Kidney (tissue), 14 donors: ENCODE data around the gene ETV7. TPM values are rescaled to one million over a fixed set of nuclear protein-coding genes. Genes with fewer than 3 reads are reported as not detected.
"Not testable (repeated sequence)": the region's sequence is repeated elsewhere in the genome, so short reads cannot be mapped to it uniquely, and the experiment has no call there.

Experiments used
- DNase-seq, 5 donors: peaks; one replicate each; pipeline ENCODE4 v3.0.0-alpha.2; 2013 to 2020
- FAIRE-seq: peaks from 2 replicates; lab custom pipeline; 2012; peaks lifted over from hg19 to GRCh38; lab: Jason Lieb, UNC
- H3K27ac ChIP-seq, 2 donors: one replicate each; pipeline ENCODE4 v1.7.0; 2013; ENCODE audit warnings: low read depth in 2 of 2, low read length in 2 of 2, inconsistent platforms in 1 of 2
- H3K27me3 ChIP-seq: one replicate; pipeline ENCODE4 v1.7.1; 2013; ENCODE audit warnings: low read length, inconsistent platforms; ENCODE audit not compliant: control insufficient read depth, insufficient read depth
- H3K36me3 ChIP-seq, 3 donors: one replicate each; pipeline versions ENCODE4 v1.7.0 to v1.7.1; 2013; ENCODE audit warnings: low read length in 3 of 3, control low read depth in 1 of 3, inconsistent platforms in 1 of 3; ENCODE audit not compliant: insufficient read depth in 3 of 3, control insufficient read depth in 2 of 3
- H3K4me1 ChIP-seq, 3 donors: one replicate each; pipeline versions ENCODE4 v1.7.0 to v1.7.1; 2013; ENCODE audit warnings: low read length in 3 of 3, inconsistent platforms in 1 of 3, low read depth in 1 of 3; ENCODE audit not compliant: control insufficient read depth in 2 of 3, insufficient read depth in 2 of 3
- H3K4me3 ChIP-seq, 3 donors: one replicate each; pipeline versions ENCODE4 v1.7.0 to v1.8.1; 2013; ENCODE audit warnings: low read length in 3 of 3, control low read depth in 1 of 3, inconsistent platforms in 1 of 3
- H3K9ac ChIP-seq, 3 donors: one replicate each; pipeline versions ENCODE4 v1.7.0 to v1.7.1; 2013; ENCODE audit warnings: low read length in 3 of 3, control low read depth in 1 of 3, inconsistent platforms in 1 of 3
- H3K9me3 ChIP-seq, 3 donors: one replicate each; pipeline versions ENCODE4 v1.7.0 to v1.7.1; 2013; ENCODE audit warnings: low read length in 3 of 3, control low read depth in 1 of 3, inconsistent platforms in 1 of 3; ENCODE audit not compliant: control insufficient read depth in 2 of 3, insufficient read depth in 1 of 3
- intact Hi-C: fragments of 100-400 bp; cut with DNase I; formaldehyde crosslinking; loops from one replicate; pipeline ENCODE4 v1.11.1; 2022
- polyA plus RNA-seq: library from polyadenylated mRNA; stranded (reverse); fragments of 350-450 nt; fragmentation: Illumina TruSeq; extraction: RNeasy Lipid Tissue Mini Kit (QIAGEN cat#74804); gene quantifications from one replicate; pipeline ENCODE4 v1.2.3, GENCODE V29; 2014; ENCODE audit warnings: low read depth, low replicate concordance; ENCODE audit not compliant: insufficient read depth
- total RNA-seq: library from RNA; stranded (reverse); fragmentation: NEBNext Ultra II Directional; extraction: Animal tissue kit (Norgen Biotek cat#: 25700); gene quantifications from one replicate; pipeline ENCODE4 v1.2.1, GENCODE V29; 2021
- TF ChIP-seq, protein P1 (sequence below): IDR thresholded peaks from 3 replicates; pipeline ENCODE4 v1.5.1; 2012; ENCODE audit warnings: mild to moderate bottlenecking, moderate library complexity, borderline replicate concordance; ENCODE audit not compliant: insufficient read depth; ENCODE audit errors: extremely low read depth
- donor health status: control.
- donor health status: control.
- donor health status: control.
- donor health status: control.
- donor health status: control.
- donor health status: DM: yes; HTN: yes; CAD: no.
- donor health status: Normal renal cell carcinoma (clear cell type).

Gene ETV7
- total and polyA plus RNA-seq, 2 donors from 2014 or later, result 0.99 to 4.6 TPM

DNA sequence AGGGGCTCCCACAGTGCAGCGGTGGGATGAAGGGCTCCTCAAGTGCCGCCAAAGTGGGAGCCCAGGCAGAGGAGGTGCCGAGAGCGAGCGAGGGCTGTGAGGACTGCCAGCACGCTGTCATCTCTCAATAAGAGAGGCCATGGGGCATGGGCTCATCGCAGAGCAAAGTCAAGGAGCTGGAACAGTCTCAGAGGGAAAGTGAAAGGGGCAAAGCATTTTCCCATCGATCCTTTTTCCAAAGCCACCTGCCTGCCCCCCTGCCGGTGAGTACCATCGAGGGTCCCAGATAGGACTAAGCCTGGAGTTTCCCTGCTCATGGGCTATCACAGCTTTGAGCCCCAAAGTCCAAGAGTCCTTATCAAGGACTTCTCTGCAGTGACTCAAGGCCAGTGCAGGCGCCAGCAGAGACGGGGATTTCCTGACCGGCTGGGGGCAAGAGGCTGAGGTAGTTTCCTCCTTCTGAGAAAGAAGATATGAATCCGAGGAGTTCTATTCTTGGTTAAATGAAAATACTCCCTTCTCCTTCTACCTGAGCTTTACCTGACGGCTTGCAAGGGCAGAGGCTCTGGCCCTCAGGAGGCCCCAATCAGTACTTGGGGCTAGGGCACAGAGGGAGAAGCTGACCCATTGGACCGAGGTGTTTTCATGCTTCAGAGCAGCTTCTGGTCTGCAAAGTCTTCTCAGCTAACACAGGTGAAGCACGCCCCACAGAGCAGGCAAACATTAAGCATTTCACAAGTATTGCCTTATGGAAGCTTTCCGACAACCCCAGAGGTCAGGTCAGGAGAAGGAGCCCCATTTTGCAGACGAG, 22.6 kb downstream of the ETV7 start:
- peak in 1 of 5 donors; percentile 51 for DNase-seq

DNA sequence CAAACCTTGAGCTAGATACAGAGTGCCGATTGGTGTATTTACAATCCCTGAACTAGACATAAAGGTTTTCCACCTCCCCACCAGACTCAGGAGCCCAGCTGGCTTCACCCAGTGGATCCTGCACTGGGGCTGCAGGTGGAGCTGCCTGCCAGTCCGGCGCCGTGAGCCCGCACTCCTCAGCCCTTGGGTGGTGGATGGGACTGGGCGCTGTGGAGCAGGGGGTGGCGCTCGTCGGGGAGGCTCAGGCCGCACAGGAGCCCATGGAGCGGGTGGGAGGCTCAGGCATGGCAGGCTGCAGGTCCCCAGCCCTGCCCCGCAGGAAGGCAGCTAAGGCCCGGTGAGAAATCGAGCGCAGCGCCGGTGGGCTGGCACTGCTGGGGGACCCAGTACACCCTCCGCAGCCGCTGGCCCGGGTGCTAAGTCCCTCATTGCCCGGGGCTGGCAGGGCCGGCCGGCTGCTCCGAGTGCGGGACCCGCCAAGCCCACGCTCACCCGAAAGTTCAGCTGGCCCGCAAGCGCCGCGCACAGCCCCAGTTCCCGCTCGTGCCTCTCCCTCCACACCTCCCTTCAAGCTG, 23.3 kb downstream of the ETV7 start:
- H3K36me3 ChIP-seq, H3K4me1 ChIP-seq, H3K27me3 ChIP-seq, H3K9ac ChIP-seq, FAIRE-seq, H3K27ac ChIP-seq, H3K9me3 ChIP-seq, intact Hi-C loops, H3K4me3 ChIP-seq: not testable (repeated sequence)
- peak in 1 of 5 donors; percentile 62 for DNase-seq

More for the DNA sequence above, 22.6 kb downstream of the ETV7 start:
- no peak for FAIRE-seq
- H3K27ac ChIP-seq, result no peak overlapping the region
- H3K27me3 ChIP-seq, result no peaks in the 10 kb centered on the region
- H3K36me3 ChIP-seq, result no peaks in the 10 kb centered on the region
- TF ChIP-seq, protein P1, sequence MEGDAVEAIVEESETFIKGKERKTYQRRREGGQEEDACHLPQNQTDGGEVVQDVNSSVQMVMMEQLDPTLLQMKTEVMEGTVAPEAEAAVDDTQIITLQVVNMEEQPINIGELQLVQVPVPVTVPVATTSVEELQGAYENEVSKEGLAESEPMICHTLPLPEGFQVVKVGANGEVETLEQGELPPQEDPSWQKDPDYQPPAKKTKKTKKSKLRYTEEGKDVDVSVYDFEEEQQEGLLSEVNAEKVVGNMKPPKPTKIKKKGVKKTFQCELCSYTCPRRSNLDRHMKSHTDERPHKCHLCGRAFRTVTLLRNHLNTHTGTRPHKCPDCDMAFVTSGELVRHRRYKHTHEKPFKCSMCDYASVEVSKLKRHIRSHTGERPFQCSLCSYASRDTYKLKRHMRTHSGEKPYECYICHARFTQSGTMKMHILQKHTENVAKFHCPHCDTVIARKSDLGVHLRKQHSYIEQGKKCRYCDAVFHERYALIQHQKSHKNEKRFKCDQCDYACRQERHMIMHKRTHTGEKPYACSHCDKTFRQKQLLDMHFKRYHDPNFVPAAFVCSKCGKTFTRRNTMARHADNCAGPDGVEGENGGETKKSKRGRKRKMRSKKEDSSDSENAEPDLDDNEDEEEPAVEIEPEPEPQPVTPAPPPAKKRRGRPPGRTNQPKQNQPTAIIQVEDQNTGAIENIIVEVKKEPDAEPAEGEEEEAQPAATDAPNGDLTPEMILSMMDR, result no peak
- intact Hi-C loops, result no loop called here
- no peaks in the 10 kb centered on the region for H3K4me1 ChIP-seq
- H3K4me3 ChIP-seq, result no peak overlapping the region
- H3K9me3 ChIP-seq, result no peaks in the 10 kb centered on the region
- H3K9ac ChIP-seq, result no peak overlapping the region

DNA sequence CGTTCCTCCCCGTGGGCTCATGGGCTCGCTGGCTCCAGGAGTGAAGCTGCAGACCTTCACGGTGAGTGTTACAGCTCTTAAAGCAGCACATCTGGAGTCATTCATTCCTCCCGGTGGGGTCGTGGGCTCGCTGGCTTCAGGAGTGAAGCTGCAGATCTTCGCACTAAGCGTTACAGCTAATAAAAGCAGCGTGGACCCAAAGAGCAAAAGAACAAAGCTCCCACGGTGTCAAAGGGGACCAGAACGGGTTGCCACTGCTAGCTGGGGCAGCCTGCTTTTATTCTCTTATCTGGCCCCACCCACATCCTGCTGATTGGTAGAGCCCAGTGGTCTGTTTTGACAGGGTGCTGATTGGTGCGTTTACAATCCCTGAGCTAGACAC, 24.1 kb downstream of the ETV7 start:
- H3K36me3 ChIP-seq, H3K4me1 ChIP-seq, H3K27me3 ChIP-seq, FAIRE-seq, H3K4me3 ChIP-seq, intact Hi-C loops, H3K27ac ChIP-seq, H3K9me3 ChIP-seq, H3K9ac ChIP-seq: not testable (repeated sequence)
- DNase-seq, result peak in 1 of 5 donors; percentile 13

DNA sequence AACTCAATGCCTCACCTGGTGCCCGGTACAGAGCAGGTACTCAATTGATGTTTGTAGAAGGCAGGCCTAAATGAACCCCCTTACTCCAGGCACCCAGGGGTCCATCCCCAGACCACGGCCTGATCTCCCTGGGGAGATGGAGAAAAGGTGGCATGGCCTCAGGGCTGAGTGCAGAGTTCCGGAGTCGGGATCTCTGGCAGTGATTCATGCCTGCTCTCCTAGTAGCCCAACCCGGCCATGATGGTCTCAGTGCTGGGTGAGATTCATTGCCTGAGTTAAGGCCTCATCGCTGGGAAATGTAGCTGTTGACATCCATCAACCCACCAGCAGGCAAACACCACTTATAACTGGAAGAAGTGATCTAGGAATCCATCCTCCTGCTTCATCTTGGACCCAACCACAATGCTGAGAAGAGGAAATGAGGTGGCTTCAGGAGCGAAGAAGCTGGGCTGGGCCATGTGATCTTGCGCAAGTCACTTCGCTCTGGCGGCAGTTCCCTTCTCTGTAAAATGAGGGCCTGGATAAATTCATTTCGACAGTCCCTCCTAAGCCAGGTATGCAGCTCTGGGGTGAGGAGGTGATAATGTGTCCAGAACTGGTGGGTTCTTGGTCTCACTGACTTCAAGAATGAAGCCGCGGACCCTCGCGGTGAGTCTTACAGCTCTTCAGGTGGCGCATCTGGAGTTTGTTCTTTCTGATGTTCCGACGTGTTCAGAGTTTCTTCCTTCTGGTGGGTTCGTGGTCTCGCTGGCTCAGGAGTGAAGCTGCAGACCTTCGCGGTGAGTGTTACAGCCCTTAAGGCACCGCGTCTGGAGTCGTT, 24.7 kb downstream of the ETV7 start:
- Histone ChIP-seq H3K27ac (no peak overlapping the region), H3K27me3 (no peaks in the 10 kb centered on the region), H3K4me1 (peaks cover 0 to 8% (median 7%) of the 10 kb centered on the region in 3 donors), H3K36me3 (no peaks in the 10 kb centered on the region), H3K4me3 (no peak overlapping the region), H3K9ac (no peak overlapping the region), H3K9me3 (no peaks in the 10 kb centered on the region)
- DNase-seq (peak in 1 of 5 donors; percentile 10), FAIRE-seq (no peak)
- TF ChIP-seq, protein P1, result no peak
- intact Hi-C loops, result no loop called here
